ENCODE measurements around the gene NRIP1.

- TF ChIP-seq CTCF (conservative IDR thresholded peaks at IDR 0.05 in 1 of 2, IDR thresholded peaks at IDR 0.05 in 1 of 2; ENCODE audit: extremely low read depth in 1 of 2, insufficient read depth in 1 of 2, low read depth in 1 of 2, low read length in 2 of 2) (no peak), EZH2 (IDR thresholded peaks at IDR 0.05; ENCODE audit: borderline replicate concordance, low read length) (no peak)
Measured at GRCh38 chr21:15084668-15085067, 19.9 kb upstream of the NRIP1 start.
